WERI-Rb-1 (cell line): ENCODE measurements around the gene CTXN1.
"Not testable (repeated sequence)": the region's sequence is repeated elsewhere in the genome, so short reads cannot be mapped to it uniquely, and the experiment has no call there.

ENCODE experiments used
- DNase-seq: peaks from one replicate; pipeline ENCODE4 v3.0.0-alpha.2; 2020
- H3K27ac ChIP-seq: fragments of 250-450 bp; sonication (Bioruptor Pico); 2 replicates; pipeline ENCODE4 v1.5.1; 2020; ENCODE audit warnings: mild to moderate bottlenecking, moderate library complexity
- H3K27me3 ChIP-seq: fragments of 250-450 bp; sonication (Bioruptor Pico); 2 replicates; pipeline ENCODE4 v1.5.1; 2021; ENCODE audit warnings: mild to moderate bottlenecking, low read depth, moderate library complexity; ENCODE audit not compliant: insufficient read depth, severe bottlenecking
- H3K36me3 ChIP-seq: fragments of 250-450 bp; sonication (Bioruptor Pico); 2 replicates; pipeline ENCODE4 v1.5.1; 2020; ENCODE audit warnings: mild to moderate bottlenecking, moderate library complexity
- H3K4me3 ChIP-seq: 2 replicates; pipeline ENCODE4 v1.5.1; 2011; ENCODE audit warnings: low read depth, mild to moderate bottlenecking, control low read depth, low read length
- H3K9me3 ChIP-seq: fragments of 250-450 bp; sonication (Bioruptor Pico); 2 replicates; pipeline ENCODE4 v1.5.1; 2021; ENCODE audit warnings: mild to moderate bottlenecking, moderate library complexity; ENCODE audit not compliant: severe bottlenecking
- CTCF ChIP-seq: IDR thresholded peaks from 2 replicates; pipeline ENCODE4 v1.5.1; 2011; ENCODE audit warnings: low read depth, mild to moderate bottlenecking, control low read depth, inconsistent platforms, low read length

Gene CTXN1

GRCh38 chr19:7897292-7897691 lies 28.6 kb downstream of the CTXN1 start:
- no peak for DNase-seq
- no peaks in the 10 kb centered on the region for H3K27me3 ChIP-seq
- H3K36me3 ChIP-seq = no peaks in the 10 kb centered on the region
- H3K9me3 ChIP-seq = no peaks in the 10 kb centered on the region
- TF ChIP-seq CTCF = no peak
- H3K27ac ChIP-seq = no peak overlapping the region
- H3K4me3 ChIP-seq = no peak overlapping the region

GRCh38 chr19:7895565-7895964 lies 30.4 kb downstream of the CTXN1 start:
- TF ChIP-seq CTCF = no peak
- Histone ChIP-seq H3K27ac (no peak overlapping the region), H3K9me3 (no peaks in the 10 kb centered on the region), H3K4me3 (no peak overlapping the region), H3K36me3 (no peaks in the 10 kb centered on the region), H3K27me3 (no peaks in the 10 kb centered on the region)
- DNase-seq = no peak

- Histone ChIP-seq H3K27ac (no peak overlapping the region), H3K9me3 (no peaks in the 10 kb centered on the region), H3K36me3 (no peaks in the 10 kb centered on the region), H3K4me3 (no peak overlapping the region), H3K27me3 (no peaks in the 10 kb centered on the region)
- DNase-seq = no peak
- no peak for TF ChIP-seq CTCF
Measured at GRCh38 chr19:7894612-7895309, 31.2 kb downstream of the CTXN1 start.

GRCh38 chr19:7893362-7894101 lies 32.4 kb downstream of the CTXN1 start:
- not testable (repeated sequence) for H3K9me3 ChIP-seq, H3K36me3 ChIP-seq, H3K27ac ChIP-seq, DNase-seq, H3K4me3 ChIP-seq, H3K27me3 ChIP-seq

- no peak for DNase-seq
- no peaks in the 10 kb centered on the region for H3K36me3 ChIP-seq
- no peak overlapping the region for H3K27ac ChIP-seq
- no peak overlapping the region for H3K4me3 ChIP-seq
- H3K9me3 ChIP-seq = no peaks in the 10 kb centered on the region
- H3K27me3 ChIP-seq = no peaks in the 10 kb centered on the region
- TF ChIP-seq CTCF = no peak
Measured at GRCh38 chr19:7888826-7889217, 37.1 kb downstream of the CTXN1 start.

GRCh38 chr19:7888145-7888825 lies 37.6 kb downstream of the CTXN1 start, which contains the start of gene LRRC8E:
TSS of gene LRRC8E (plus strand) at chr19:7888510. CDS start at chr19:7895604, 7,094 bp downstream.
- Histone ChIP-seq H3K27ac (no peak within 1 kb of the TSS), H3K4me3 (no peak within 1 kb of the TSS), H3K36me3 (no peaks in the 10 kb centered on the region), H3K27me3 (no peaks in the 10 kb centered on the region), H3K9me3 (no peaks in the 10 kb centered on the region)
- DNase-seq = no peak
- no peak for TF ChIP-seq CTCF
